HepG2 (cell line): ENCODE data around the gene SPACDR. TPM values are rescaled to one million over a fixed set of nuclear protein-coding genes. Genes with fewer than 3 reads are reported as not detected.

Source experiments
- AKAP8 ChIP-seq: sonication (generic); formaldehyde crosslinking; IDR thresholded peaks from 2 replicates; pipeline ENCODE4 v1.5.1; 2020; ENCODE audit warnings: mild to moderate bottlenecking, missing genetic modification reagents
- ARID4A ChIP-seq: sonication (generic); formaldehyde crosslinking; IDR thresholded peaks from 2 replicates; pipeline ENCODE4 v1.5.0; 2020; ENCODE audit warnings: mild to moderate bottlenecking, missing genetic modification reagents, borderline replicate concordance
- CTCF ChIP-seq: sonication (generic); formaldehyde crosslinking; IDR thresholded peaks from 2 replicates; pipeline ENCODE4 v1.5.0; 2020; ENCODE audit warnings: mild to moderate bottlenecking, missing genetic modification reagents, moderate library complexity
- HOXA7 ChIP-seq: sonication (generic); formaldehyde crosslinking; IDR thresholded peaks from 2 replicates; pipeline ENCODE4 v1.8.1; 2022; ENCODE audit warnings: mild to moderate bottlenecking, missing genetic modification reagents, moderate library complexity
- IKZF5 ChIP-seq: IDR thresholded peaks from 2 replicates; pipeline ENCODE4 v1.6.1; 2018; ENCODE audit warnings: missing genetic modification reagents, mild to moderate bottlenecking, missing compliant biosample characterization
- MYNN ChIP-seq: sonication (generic); formaldehyde crosslinking; IDR thresholded peaks from 2 replicates; pipeline ENCODE4 v1.4.0; 2020; ENCODE audit warnings: mild to moderate bottlenecking, low read depth, missing genetic modification reagents
- NRL ChIP-seq: sonication (generic); formaldehyde crosslinking; IDR thresholded peaks from 2 replicates; pipeline ENCODE4 v1.5.0; 2020; ENCODE audit warnings: missing genetic modification reagents, mild to moderate bottlenecking, moderate library complexity, borderline replicate concordance
- POGZ ChIP-seq: sonication (generic); formaldehyde crosslinking; IDR thresholded peaks from 2 replicates; pipeline ENCODE4 v1.4.0; 2020; ENCODE audit warnings: mild to moderate bottlenecking, missing genetic modification reagents
- PREB ChIP-seq: sonication (generic); formaldehyde crosslinking; IDR thresholded peaks from 2 replicates; pipeline ENCODE4 v1.4.0; 2020; ENCODE audit warnings: missing genetic modification reagents
- RXRA ChIP-seq: sonication (generic); formaldehyde crosslinking; IDR thresholded peaks from 2 replicates; pipeline ENCODE4 v1.5.1; 2020; ENCODE audit warnings: missing genetic modification reagents
- ZMYM3 ChIP-seq: sonication (generic); formaldehyde crosslinking; IDR thresholded peaks from 2 replicates; pipeline ENCODE4 v1.5.1; 2020; ENCODE audit warnings: mild to moderate bottlenecking, missing genetic modification reagents
- ZNF691 ChIP-seq: sonication (generic); formaldehyde crosslinking; IDR thresholded peaks from 2 replicates; pipeline ENCODE4 v1.4.0; 2020; ENCODE audit warnings: missing genetic modification reagents, low read depth, mild to moderate bottlenecking, borderline replicate concordance
- ZNF709 ChIP-seq: sonication (generic); formaldehyde crosslinking; IDR thresholded peaks from 2 replicates; pipeline ENCODE4 v1.5.0; 2020; ENCODE audit warnings: mild to moderate bottlenecking, missing genetic modification reagents
- ZNF710 ChIP-seq: sonication (generic); formaldehyde crosslinking; IDR thresholded peaks from 2 replicates; pipeline ENCODE4 v1.5.0; 2020; ENCODE audit warnings: mild to moderate bottlenecking, missing genetic modification reagents, borderline replicate concordance
- ZNF749 ChIP-seq: sonication (generic); formaldehyde crosslinking; IDR thresholded peaks from 2 replicates; pipeline ENCODE4 v1.8.0; 2022; ENCODE audit warnings: mild to moderate bottlenecking, missing genetic modification reagents, moderate library complexity, borderline replicate concordance
- ZNF776 ChIP-seq: sonication (generic); formaldehyde crosslinking; IDR thresholded peaks from 2 replicates; pipeline ENCODE4 v1.4.0; 2020; ENCODE audit warnings: mild to moderate bottlenecking, missing genetic modification reagents
- ZNF878 ChIP-seq: sonication (generic); formaldehyde crosslinking; IDR thresholded peaks from 2 replicates; pipeline ENCODE4 v1.8.1; 2023; ENCODE audit warnings: mild to moderate bottlenecking, missing genetic modification reagents, moderate library complexity
- polyA plus RNA-seq, 8 experiments: library from polyadenylated mRNA; depleted of rRNA in 3 of 8; stranded (reverse) in 7 of 8; unstranded in 1 of 8; fragments of >200 nt; fragmentation: Illumina TruSeq in 4 of 8; extraction: Trizol in 4 of 8; gene quantifications; 2 replicates each; pipeline versions ENCODE4 v1.2.1 to v1.2.3, GENCODE V29; 2011 to 2016; ENCODE audit warnings: low read depth in 4 of 8, missing spikeins in 1 of 8, mixed read lengths in 1 of 8; ENCODE audit not compliant: insufficient read depth in 1 of 8
- total RNA-seq, 5 experiments: library from RNA; depleted of rRNA; stranded (reverse); fragments of >200 nt; fragmentation: Illumina TruSeq; extraction: Trizol; gene quantifications; 2 replicates each; pipeline ENCODE4 v1.2.3, GENCODE V29; 2016; ENCODE audit warnings: low read depth in 1 of 5

Gene SPACDR
- total and polyA plus RNA-seq, 2 of the 13 experiments (the other 11 are each of a cell fraction or from before 2014, with no cell fraction given): 0.41 TPM; not detected in 1

- TF ChIP-seq CTCF (CRISPR knock-in tag) (no peak), RXRA (peak; percentile 35; the same call in 1 of the 2 replicates), HOXA7 (no peak), POGZ (CRISPR knock-in tag) (peak; percentile 36; the same call in 1 of the 2 replicates), ZNF776 (CRISPR knock-in tag) (no peak), ZMYM3 (CRISPR knock-in tag) (peak; percentile 74; the same call in 1 of the 2 replicates), PREB (CRISPR knock-in tag) (no peak), ZNF691 (CRISPR knock-in tag) (no peak), ZNF710 (CRISPR knock-in tag) (peak; percentile 96), ARID4A (peak; percentile 86), MYNN (CRISPR knock-in tag) (0 out of 2 replicates have a peak, but pooled peaks have one; percentile 34), NRL (CRISPR knock-in tag) (peak; percentile 15; the same call in 1 of the 2 replicates), IKZF5 (peak; percentile 19; the same call in 1 of the 2 replicates), AKAP8 (CRISPR knock-in tag) (no peak; the same call in 1 of the 2 replicates), ZNF749 (no peak), ZNF878 (no peak), ZNF709 (CRISPR knock-in tag) (no peak)
Measured at GRCh38 chr7:100478958-100479660, 15.0 kb upstream of the SPACDR start, which contains the start of gene TSC22D4 (continued).
